ENCODE data around the gene ZCCHC24. TPM values are rescaled to one million over a fixed set of nuclear protein-coding genes. Genes with fewer than 3 reads are reported as not detected.
A peak's percentile ranks its signal among the peaks of the same experiment; 100 is the strongest.

ZCCHC24 gene
- total RNA-seq, 3 donors from 2014 or later: 18.7 to 50.8 (median 48.8) TPM

- peak in 1 of 2 donors; percentile 28 for DNase-seq (ENCODE audit: low spot score in 2 of 2)
- H3K4me1 ChIP-seq: no peaks in the 10 kb centered on the region
- H3K9me3 ChIP-seq: no peaks in the 10 kb centered on the region
- no peak for TF ChIP-seq POLR2A (IDR thresholded peaks at IDR 0.05)
- TF ChIP-seq CTCF (IDR thresholded peaks at IDR 0.05): no peak
- TF ChIP-seq POLR2AphosphoS5 (IDR thresholded peaks at IDR 0.05): no peak
- intact Hi-C loops (cut with DNase I; ENCODE audit: low total_unique reads): no loop called here
- H3K27ac ChIP-seq: no peak overlapping the region
- no peak overlapping the region for H3K4me3 ChIP-seq
- no peaks in the 10 kb centered on the region for H3K27me3 ChIP-seq
- no peaks in the 10 kb centered on the region for H3K36me3 ChIP-seq
Measured at GRCh38 chr10:79392506-79393176, 52.8 kb downstream of the ZCCHC24 start.

GRCh38 chr10:79392020-79392398 is 53.4 kb downstream of the ZCCHC24 start:
- Histone ChIP-seq H3K27me3 (no peaks in the 10 kb centered on the region), H3K36me3 (no peaks in the 10 kb centered on the region), H3K9me3 (no peaks in the 10 kb centered on the region), H3K4me3 (no peak overlapping the region), H3K4me1 (no peaks in the 10 kb centered on the region), H3K27ac (peak overlapping the region in 1 of 2 donors; percentile 74)
- DNase-seq (ENCODE audit: low spot score in 2 of 2): peak in 1 of 2 donors; percentile 19
- TF ChIP-seq POLR2A (IDR thresholded peaks at IDR 0.05): no peak
- intact Hi-C loops (cut with DNase I; ENCODE audit: low total_unique reads): no loop called here

GRCh38 chr10:79391231-79392019 is 54.0 kb downstream of the ZCCHC24 start:
- H3K27ac ChIP-seq: peak overlapping the region in 1 of 2 donors; percentile 74
- peak in 1 of 2 donors; percentile 40 for DNase-seq (ENCODE audit: low spot score in 2 of 2)
- H3K27me3 ChIP-seq: no peaks in the 10 kb centered on the region
- H3K36me3 ChIP-seq: no peaks in the 10 kb centered on the region
- H3K4me3 ChIP-seq: no peak overlapping the region
- H3K4me1 ChIP-seq: no peaks in the 10 kb centered on the region
- H3K9me3 ChIP-seq: no peaks in the 10 kb centered on the region
- no peak for TF ChIP-seq CTCF (IDR thresholded peaks at IDR 0.05)
- intact Hi-C loops (cut with DNase I; ENCODE audit: low total_unique reads): no loop called here

DNA sequence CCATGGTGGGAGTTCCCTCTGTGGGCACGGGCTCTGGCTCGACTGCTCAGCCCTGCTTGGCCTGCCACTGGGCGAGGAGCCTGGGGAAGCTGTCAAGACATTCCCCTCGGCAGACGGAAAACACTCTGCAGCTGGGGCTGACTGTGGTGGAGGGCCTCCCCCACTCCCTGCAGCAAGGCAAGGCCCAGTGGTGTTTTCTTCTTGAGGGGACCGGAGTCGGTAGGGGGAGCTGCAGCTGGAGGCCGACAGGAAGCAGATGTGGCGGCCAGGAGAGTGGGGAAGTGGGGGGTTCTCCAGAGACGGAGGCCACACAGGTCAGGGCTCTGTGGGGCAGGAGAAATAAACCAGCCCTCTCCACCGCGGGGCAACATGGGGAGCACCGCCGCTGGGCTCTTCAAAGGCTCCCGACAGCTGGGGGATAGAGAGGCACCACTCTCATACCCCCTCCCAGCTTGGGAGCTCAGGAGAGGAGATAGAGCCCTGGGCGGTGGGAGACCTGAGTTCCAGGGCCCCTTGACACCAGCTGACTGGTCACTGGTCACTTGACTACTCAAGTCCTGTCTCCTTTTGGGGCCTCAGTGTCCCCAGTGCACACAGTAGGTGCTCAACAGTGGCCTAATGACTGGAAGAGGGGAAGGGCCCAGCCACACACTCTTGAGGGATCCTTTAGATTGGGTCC is 54.7 kb downstream of the ZCCHC24 start:
- Histone ChIP-seq H3K27ac (peak overlapping the region in 1 of 2 donors; percentile 74), H3K4me1 (no peaks in the 10 kb centered on the region), H3K4me3 (no peak overlapping the region), H3K9me3 (no peaks in the 10 kb centered on the region), H3K36me3 (no peaks in the 10 kb centered on the region), H3K27me3 (no peaks in the 10 kb centered on the region)
- peak in 1 of 2 donors; percentile 13 for DNase-seq (ENCODE audit: low spot score in 2 of 2)
- intact Hi-C loops (cut with DNase I; ENCODE audit: low total_unique reads): no loop called here
- TF ChIP-seq POLR2A (IDR thresholded peaks at IDR 0.05): no peak
- no peak for TF ChIP-seq CTCF (IDR thresholded peaks at IDR 0.05)
- TF ChIP-seq POLR2AphosphoS5 (IDR thresholded peaks at IDR 0.05): no peak

- intact Hi-C loops (cut with DNase I; ENCODE audit: low total_unique reads): no loop called here
- no peak for TF ChIP-seq POLR2A (IDR thresholded peaks at IDR 0.05)
- no peak for TF ChIP-seq CTCF (IDR thresholded peaks at IDR 0.05)
Measured at GRCh38 chr10:79390057-79390456, 55.4 kb downstream of the ZCCHC24 start.

More at GRCh38 chr10:79390057-79390456, 55.4 kb downstream of the ZCCHC24 start:
- peak overlapping the region in 1 of 2 donors; percentile 74 for H3K27ac ChIP-seq
- H3K9me3 ChIP-seq: no peaks in the 10 kb centered on the region
- no peaks in the 10 kb centered on the region for H3K4me1 ChIP-seq
- H3K36me3 ChIP-seq: no peaks in the 10 kb centered on the region
- H3K4me3 ChIP-seq: no peak overlapping the region
- H3K27me3 ChIP-seq: no peaks in the 10 kb centered on the region
- DNase-seq (ENCODE audit: low spot score in 2 of 2): no peak

Measured in breast epithelium (tissue), 4 donors.